HG02970 (cell line): Measurements from ENCODE around the gene ABCA4.

Experiments used
- ATAC-seq: cut with Tn5 transposase; IDR thresholded peaks from one replicate; pipeline ENCODE4 v1.9.1; 2021; ENCODE audit warnings: mild to moderate bottlenecking, moderate library complexity, moderate number of reproducible peaks; ENCODE audit not compliant: unreplicated experiment, low FRiP score

ABCA4 gene

GRCh38 chr1:94031591-94031990 is 89.4 kb downstream of the ABCA4 start:
- ATAC-seq = no peak

- ATAC-seq = no peak
These were observed 89.8 kb downstream of the ABCA4 start for GRCh38 chr1:94031154-94031553.

- no peak for ATAC-seq
These were observed 91.6 kb downstream of the ABCA4 start for GRCh38 chr1:94029130-94029993.

GRCh38 chr1:94027721-94028515 is 93.0 kb downstream of the ABCA4 start:
- ATAC-seq = no peak

- ATAC-seq = no peak
These were observed 94.1 kb downstream of the ABCA4 start for GRCh38 chr1:94026619-94027380.

- no peak for ATAC-seq
These were observed 95.3 kb downstream of the ABCA4 start for GRCh38 chr1:94025383-94026340.

GRCh38 chr1:94024104-94024792 is 96.7 kb downstream of the ABCA4 start:
- no peak for ATAC-seq

GRCh38 chr1:94022471-94023189 is 98.3 kb downstream of the ABCA4 start:
- no peak for ATAC-seq

GRCh38 chr1:94020764-94021579 is 100.0 kb downstream of the ABCA4 start:
- ATAC-seq = no peak

GRCh38 chr1:94019327-94019726 is 101.6 kb downstream of the ABCA4 start:
- no peak for ATAC-seq

- no peak for ATAC-seq
These were observed 103.7 kb downstream of the ABCA4 start for GRCh38 chr1:94017155-94017829.

- no peak for ATAC-seq
These were observed 105.5 kb downstream of the ABCA4 start for GRCh38 chr1:94015489-94015817.

GRCh38 chr1:94014635-94015488 is 106.1 kb downstream of the ABCA4 start:
- ATAC-seq = no peak

GRCh38 chr1:94014087-94014486 is 106.9 kb downstream of the ABCA4 start:
- ATAC-seq = no peak

GRCh38 chr1:94013367-94013878 is 107.5 kb downstream of the ABCA4 start:
- ATAC-seq = no peak

GRCh38 chr1:94012708-94013366 is 108.1 kb downstream of the ABCA4 start:
- no peak for ATAC-seq
